Measurements from ENCODE around the gene CREB3L1. TPM values are rescaled to one million over a fixed set of nuclear protein-coding genes. Genes with fewer than 3 reads are reported as not detected.

Gene CREB3L1
- total and polyA plus RNA-seq, 2 of the 13 experiments (the other 11 are each of a cell fraction or from before 2014, with no cell fraction given): not detected

DNA sequence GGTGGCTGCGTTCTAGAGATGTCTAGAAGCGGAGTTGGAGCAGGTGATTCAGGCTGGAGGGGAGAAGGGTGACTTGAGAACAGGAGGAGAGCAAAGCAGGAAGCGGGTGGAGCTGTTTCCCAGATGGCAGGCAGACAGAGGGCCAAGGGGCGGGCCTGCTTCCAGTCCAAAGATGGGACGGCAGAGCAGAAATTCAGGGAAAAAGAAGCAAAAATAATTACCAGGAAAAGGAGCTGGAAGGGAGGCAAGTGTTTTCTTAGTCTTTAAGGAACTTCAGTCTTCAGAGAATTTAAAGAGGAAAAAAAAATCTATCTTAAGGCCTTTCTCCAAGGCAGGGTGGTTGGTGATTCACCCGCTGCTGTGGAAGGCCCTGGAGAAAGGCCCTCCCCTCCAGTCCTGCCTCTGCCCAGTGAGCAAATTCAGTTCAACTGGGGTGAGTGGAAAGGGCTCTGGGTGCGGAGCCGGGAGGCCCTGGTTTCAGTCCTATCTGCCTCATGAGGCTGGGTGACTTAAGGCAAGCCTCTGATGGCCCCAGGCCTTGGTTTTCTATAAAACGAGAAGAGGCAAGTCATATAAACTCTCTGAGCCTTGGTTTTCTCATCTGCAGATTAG lies 4.5 kb upstream of the CREB3L1 start (continued):
- TF ChIP-seq, protein P1, sequence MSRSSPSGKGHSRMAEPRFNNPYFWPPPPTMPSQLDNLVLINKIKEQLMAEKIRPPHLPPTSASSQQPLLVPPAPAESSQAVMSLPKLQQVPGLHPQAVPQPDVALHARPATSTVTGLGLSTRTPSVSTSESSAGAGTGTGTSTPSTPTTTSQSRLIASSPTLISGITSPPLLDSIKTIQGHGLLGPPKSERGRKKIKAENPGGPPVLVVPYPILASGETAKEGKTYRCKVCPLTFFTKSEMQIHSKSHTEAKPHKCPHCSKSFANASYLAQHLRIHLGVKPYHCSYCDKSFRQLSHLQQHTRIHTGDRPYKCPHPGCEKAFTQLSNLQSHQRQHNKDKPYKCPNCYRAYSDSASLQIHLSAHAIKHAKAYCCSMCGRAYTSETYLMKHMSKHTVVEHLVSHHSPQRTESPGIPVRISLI (CRISPR knock-in tag; IDR thresholded peaks at IDR 0.05; ENCODE audit: borderline replicate concordance): no peak
- TF ChIP-seq, protein P2, sequence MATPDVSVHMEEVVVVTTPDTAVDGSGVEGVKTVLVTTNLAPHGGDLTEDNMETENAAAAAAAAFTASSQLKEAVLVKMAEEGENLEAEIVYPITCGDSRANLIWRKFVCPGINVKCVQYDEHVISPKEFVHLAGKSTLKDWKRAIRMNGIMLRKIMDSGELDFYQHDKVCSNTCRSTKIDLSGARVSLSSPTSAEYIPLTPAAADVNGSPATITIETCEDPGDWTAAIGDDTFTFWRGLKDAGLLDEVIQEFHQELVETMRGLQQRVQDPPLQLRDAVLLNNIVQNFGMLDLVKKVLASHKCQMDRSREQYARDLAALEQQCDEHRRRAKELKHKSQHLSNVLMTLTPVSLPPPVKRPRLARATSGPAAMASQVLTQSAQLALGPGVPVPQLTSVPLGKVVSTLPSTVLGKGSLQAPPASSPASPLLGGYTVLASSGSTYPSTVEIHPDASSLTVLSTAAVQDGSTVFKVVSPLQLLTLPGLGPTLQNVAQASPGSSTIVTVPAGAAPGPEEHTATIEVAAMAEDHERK (CRISPR knock-in tag; IDR thresholded peaks at IDR 0.05; ENCODE audit: low read depth): no peak
- TF ChIP-seq ZNF724P (CRISPR knock-in tag; IDR thresholded peaks at IDR 0.05; ENCODE audit: borderline replicate concordance) (no peak), NFKB2 (CRISPR knock-in tag; IDR thresholded peaks at IDR 0.05; ENCODE audit: borderline replicate concordance) (no peak), ZBTB42 (CRISPR knock-in tag; IDR thresholded peaks at IDR 0.05) (no peak), ZNF230 (CRISPR knock-in tag; IDR thresholded peaks at IDR 0.05) (no peak), ZNF20 (CRISPR knock-in tag; IDR thresholded peaks at IDR 0.05) (no peak)

- H3K4me2 ChIP-seq (ENCODE audit: low read depth, low read length): peak overlapping the region; percentile 40; the same call in 1 of the 2 replicates
- WGBS (ENCODE audit: low lambda C conversion rate): 9% methylated on average over 7 of the region's 7 CpGs
- no peak overlapping the region for H2AFZ ChIP-seq (ENCODE audit: low read length)
- H3K4me1 ChIP-seq (ENCODE audit: insufficient read depth, low read length): peaks cover 50% of the 10 kb centered on the region
- H3K79me2 ChIP-seq (ENCODE audit: insufficient read depth, low read length): no peaks in the 10 kb centered on the region
- no peaks in the 10 kb centered on the region for H3K36me3 ChIP-seq (replicated peaks in 1 of 2; ENCODE audit: control insufficient read depth in 1 of 2, insufficient read depth in 2 of 2, low read length in 2 of 2)
- BruUV-seq (replicated peaks): no TSS peak
- ATAC-seq (peak; percentile 75), FAIRE-seq (peak; percentile 36), DNase-seq (ENCODE audit: low spot score) (peak; percentile 62)
- in situ Hi-C loops (cut with HindIII; ENCODE audit: extremely low pct_ligation_motif_present, low pct_unique_long_range_greater_than_20kb) (no loop called here), intact Hi-C loops (cut with micrococcal nuclease; ENCODE audit: unreplicated experiment) (loop anchor here (2.0 kb wide), 1 partner anchor 21 kb away; no protein-coding TSS in a partner anchor)
- H3K27ac ChIP-seq (ENCODE audit: extremely low read length, insufficient read depth, low read length): no peak overlapping the region
- ChIA-PET POLR2A (interaction anchor here (0.8 to 2.4 kb wide), 4 partner anchors 20 to 30 kb away, joined by 3 to 13 read pairs (median 5); no protein-coding TSS in a partner anchor), CTCF (ENCODE audit: low intra/inter-chr PET ratio, low total read pairs) (no interaction called here)
- no peak overlapping the region for H3K4me3 ChIP-seq (replicated peaks in 1 of 3; ENCODE audit: insufficient read depth in 1 of 3, low read depth in 2 of 3, low read length in 3 of 3)
- no peaks in the 10 kb centered on the region for H3K9me3 ChIP-seq (ENCODE audit: low read length)
- peaks cover 3% of the 10 kb centered on the region for H4K20me1 ChIP-seq (ENCODE audit: insufficient read depth, low read length)
- no peak overlapping the region for H3K9ac ChIP-seq (ENCODE audit: insufficient read depth, low read depth, low read length)
- H3K27me3 ChIP-seq (ENCODE audit: control insufficient read depth in 1 of 2, insufficient read depth in 2 of 2, low read length in 2 of 2): peaks cover 11 to 82% of the 10 kb centered on the region in 2 experiments; a peak in 4 of 5 replicates
- TF ChIP-seq ZFP36 (IDR thresholded peaks at IDR 0.05; ENCODE audit: borderline replicate concordance, low read depth, low read length, partially characterized antibody) (peak; percentile 51), ZNF549 (CRISPR knock-in tag; IDR thresholded peaks at IDR 0.05) (no peak), SNAPC2 (CRISPR knock-in tag; IDR thresholded peaks at IDR 0.05) (no peak), HMG20B (CRISPR knock-in tag; conservative IDR thresholded peaks at IDR 0.05) (peak; percentile 98), FOXK2 (IDR thresholded peaks at IDR 0.05) (no peak), ZNF484 (CRISPR knock-in tag; IDR thresholded peaks at IDR 0.05; ENCODE audit: borderline replicate concordance, low read depth) (no peak), ZNF563 (CRISPR knock-in tag; IDR thresholded peaks at IDR 0.05) (no peak), GZF1 (CRISPR knock-in tag; IDR thresholded peaks at IDR 0.05) (no peak), ELF1 (CRISPR knock-in tag; IDR thresholded peaks at IDR 0.05) (peak; percentile 68), ZNF326 (CRISPR knock-in tag; IDR thresholded peaks at IDR 0.05; ENCODE audit: borderline replicate concordance) (no peak), SYNCRIP (IDR thresholded peaks at IDR 0.05; ENCODE audit: insufficient read depth, low read depth, low read length) (no peak), ZNF670 (CRISPR knock-in tag; IDR thresholded peaks at IDR 0.05; ENCODE audit: borderline replicate concordance) (no peak)
- TF ChIP-seq, protein P3, sequence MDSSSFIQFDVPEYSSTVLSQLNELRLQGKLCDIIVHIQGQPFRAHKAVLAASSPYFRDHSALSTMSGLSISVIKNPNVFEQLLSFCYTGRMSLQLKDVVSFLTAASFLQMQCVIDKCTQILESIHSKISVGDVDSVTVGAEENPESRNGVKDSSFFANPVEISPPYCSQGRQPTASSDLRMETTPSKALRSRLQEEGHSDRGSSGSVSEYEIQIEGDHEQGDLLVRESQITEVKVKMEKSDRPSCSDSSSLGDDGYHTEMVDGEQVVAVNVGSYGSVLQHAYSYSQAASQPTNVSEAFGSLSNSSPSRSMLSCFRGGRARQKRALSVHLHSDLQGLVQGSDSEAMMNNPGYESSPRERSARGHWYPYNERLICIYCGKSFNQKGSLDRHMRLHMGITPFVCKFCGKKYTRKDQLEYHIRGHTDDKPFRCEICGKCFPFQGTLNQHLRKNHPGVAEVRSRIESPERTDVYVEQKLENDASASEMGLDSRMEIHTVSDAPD (CRISPR knock-in tag; IDR thresholded peaks at IDR 0.05): no peak
Measured at GRCh38 chr11:46273511-46274205, 3.8 kb upstream of the CREB3L1 start.
